SK-N-SH (cell line): Measurements from ENCODE around the gene DDAH2. TPM values are rescaled to one million over a fixed set of nuclear protein-coding genes. Genes with fewer than 3 reads are reported as not detected.

Experiments used
- CTCF ChIA-PET: fragments of 300-600, 350-600 bp; formaldehyde crosslinking; extraction: SDS; loops from one replicate; lab custom pipeline; 2021; lab: Yijun Ruan, JAX
- POLR2A ChIA-PET: fragments of 350-600 bp; sonication (Branson Sonifier 250); formaldehyde crosslinking; extraction: SDS; loops from one replicate; lab custom pipeline; 2020; ENCODE audit warnings: antibody characterized with exemption, inconsistent platforms; lab: Yijun Ruan, JAX
- DNase-seq: peaks from one replicate; pipeline ENCODE4 v3.0.0; 2012
- H2AFZ ChIP-seq: fragments of 200-600 bp; sonication (generic); 2 replicates; pipeline ENCODE4 v1.8.1; 2016; ENCODE audit warnings: antibody characterized with exemption, mild to moderate bottlenecking, low read depth
- H3F3A ChIP-seq: fragments of 200-600 bp; sonication (generic); replicated peaks from 2 replicates; pipeline ENCODE3; 2016; ENCODE audit warnings: antibody characterized with exemption, mild to moderate bottlenecking; ENCODE audit not compliant: insufficient read depth
- H3K27ac ChIP-seq, 2 experiments: fragments of 200-500 bp in 1 of 2; fragments of 200-600 bp in 1 of 2; sonication (Bioruptor generic) in 1 of 2; sonication (generic), shearing (Covaris generic) in 1 of 2; 2 replicates each; pipeline versions ENCODE4 v1.5.1 to v1.6.1; 2014 to 2016; ENCODE audit warnings: low read depth in 2 of 2, inconsistent platforms in 1 of 2, low read length in 1 of 2, mild to moderate bottlenecking in 1 of 2, mixed read lengths in 1 of 2
- H3K27me3 ChIP-seq: fragments of 200-600 bp; sonication (generic), shearing (Covaris generic); 2 replicates; pipeline ENCODE4 v1.6.1; 2016; ENCODE audit warnings: mixed run types; ENCODE audit not compliant: insufficient read depth
- H3K36me3 ChIP-seq, 2 experiments: fragments of 200-500 bp in 1 of 2; fragments of 200-600 bp in 1 of 2; sonication (Bioruptor generic) in 1 of 2; sonication (generic) in 1 of 2; replicated peaks in 1 of 2; 2 replicates each; pipeline versions ENCODE3 to v1.5.1; 2014 to 2016; ENCODE audit warnings: low read length in 1 of 2, mild to moderate bottlenecking in 1 of 2; ENCODE audit not compliant: insufficient read depth in 2 of 2, control insufficient read depth in 1 of 2
- H3K4me1 ChIP-seq, 2 experiments: fragments of 200-500 bp in 1 of 2; fragments of 200-600 bp in 1 of 2; sonication (Bioruptor generic) in 1 of 2; sonication (generic), shearing (Covaris generic) in 1 of 2; 2 replicates each; pipeline versions ENCODE4 v1.5.1 to v1.6.1; 2014 to 2016; ENCODE audit warnings: low read depth in 1 of 2, low read length in 1 of 2, mixed run types in 1 of 2; ENCODE audit not compliant: insufficient read depth in 2 of 2, control insufficient read depth in 1 of 2
- H3K4me2 ChIP-seq: fragments of 200-600 bp; sonication (generic), shearing (Covaris generic); 2 replicates; pipeline ENCODE4 v1.6.1; 2017; ENCODE audit warnings: mixed run types
- H3K4me3 ChIP-seq, 2 experiments: fragments of 200-500 bp in 1 of 2; fragments of 200-600 bp in 1 of 2; sonication (Bioruptor generic) in 1 of 2; sonication (generic), shearing (Covaris generic) in 1 of 2; 2 replicates each; pipeline versions ENCODE4 v1.5.1 to v1.8.1; 2014 to 2016; ENCODE audit warnings: low read depth in 2 of 2, inconsistent platforms in 1 of 2, low read length in 1 of 2, mild to moderate bottlenecking in 1 of 2, mixed read lengths in 1 of 2, moderate library complexity in 1 of 2
- H3K79me2 ChIP-seq: fragments of 200-600 bp; sonication (generic); 2 replicates; pipeline ENCODE4 v1.8.1; 2017; ENCODE audit warnings: mild to moderate bottlenecking; ENCODE audit not compliant: insufficient read depth
- H3K9ac ChIP-seq: fragments of 200-600 bp; sonication (generic); 2 replicates; pipeline ENCODE4 v1.6.1; 2017; ENCODE audit warnings: mixed run types
- H3K9me2 ChIP-seq: fragments of 200-600 bp; sonication (generic); 2 replicates; pipeline ENCODE4 v1.6.1; 2017; ENCODE audit warnings: mixed run types
- H3K9me3 ChIP-seq: fragments of 200-600 bp; sonication (generic); 2 replicates; pipeline ENCODE4 v1.6.1; 2017; ENCODE audit warnings: mixed run types, mild to moderate bottlenecking, moderate library complexity
- H4K20me1 ChIP-seq: fragments of 200-600 bp; sonication (generic); 2 replicates; pipeline ENCODE4 v1.6.1; 2017; ENCODE audit warnings: mild to moderate bottlenecking, mixed run types; ENCODE audit not compliant: insufficient read depth
- ELF1 ChIP-seq: IDR thresholded peaks from 2 replicates; pipeline ENCODE4 v1.4.0; 2012
- EP300 ChIP-seq, 2 experiments: IDR thresholded peaks; 2 replicates each; pipeline versions ENCODE4 v1.4.0 to v1.6.1; 2012; ENCODE audit warnings: borderline replicate concordance in 1 of 2, low read depth in 1 of 2, low read length in 1 of 2
- FOXJ3 ChIP-seq: sonication (generic); formaldehyde crosslinking; IDR thresholded peaks from 2 replicates; pipeline ENCODE4 v1.5.1; 2020; ENCODE audit warnings: mild to moderate bottlenecking, missing genetic modification reagents
- FOXM1 ChIP-seq: IDR thresholded peaks from 2 replicates; pipeline ENCODE4 v1.4.0; 2012; ENCODE audit warnings: low read depth, mild to moderate bottlenecking
- GABPA ChIP-seq: IDR thresholded peaks from 2 replicates; pipeline ENCODE4 v1.4.0; 2012; ENCODE audit warnings: low read depth, mild to moderate bottlenecking
- GATA2 ChIP-seq: sonication (generic); formaldehyde crosslinking; IDR thresholded peaks from 2 replicates; pipeline ENCODE4 v1.5.0; 2020; ENCODE audit warnings: mild to moderate bottlenecking, missing genetic modification reagents
- POLR2AphosphoS5 ChIP-seq: IDR thresholded peaks from 2 replicates; pipeline ENCODE4 v1.6.1; 2012; ENCODE audit warnings: low read depth, low read length
- RAD21 ChIP-seq: IDR thresholded peaks from 2 replicates; pipeline ENCODE4 v1.6.1; 2012; ENCODE audit warnings: mild to moderate bottlenecking, low read length
- RCOR1 ChIP-seq: fragments of 150-350 bp; IDR thresholded peaks from 2 replicates; pipeline ENCODE4 v1.6.1; 2017; ENCODE audit warnings: antibody characterized with exemption, low read length
- RXRA ChIP-seq: IDR thresholded peaks from 2 replicates; pipeline ENCODE4 v1.4.0; 2012; ENCODE audit warnings: low read depth, mild to moderate bottlenecking, borderline replicate concordance
- TAF1 ChIP-seq: IDR thresholded peaks from 2 replicates; pipeline ENCODE4 v1.6.1; 2012; ENCODE audit warnings: low read depth, mild to moderate bottlenecking, low read length, moderate library complexity, borderline replicate concordance
- TCF12 ChIP-seq: IDR thresholded peaks from 2 replicates; pipeline ENCODE4 v1.4.0; 2012
- TEAD4 ChIP-seq: IDR thresholded peaks from 2 replicates; pipeline ENCODE4 v1.4.0; 2012; ENCODE audit warnings: mild to moderate bottlenecking, borderline replicate concordance; ENCODE audit not compliant: insufficient read depth
- YY1 ChIP-seq: IDR thresholded peaks from 2 replicates; pipeline ENCODE4 v1.4.0; 2012; ENCODE audit warnings: low read depth, mild to moderate bottlenecking
- WGBS: methylation state at CpG from one replicate; pipeline ENCODE4 v1.1.6; 2017; ENCODE audit warnings: low lambda C conversion rate; 5-methylcytosine and 5-hydroxymethylcytosine counted together
- polyA plus RNA-seq, 3 experiments: library from polyadenylated mRNA; depleted of rRNA; stranded (reverse); fragments of >200 nt; gene quantifications; 2 replicates each; pipeline ENCODE4 v1.2.3, GENCODE V29; 2012
- TF ChIP-seq, protein P1 (sequence below): fragments of 150-350 bp; IDR thresholded peaks from 2 replicates; pipeline ENCODE4 v1.6.1; 2017; ENCODE audit warnings: antibody characterized with exemption, low read length, low read depth, borderline replicate concordance
- TF ChIP-seq, protein P2 (sequence below): IDR thresholded peaks from 2 replicates; pipeline ENCODE4; 2012
- TF ChIP-seq, protein P3 (sequence below): IDR thresholded peaks from 2 replicates; pipeline ENCODE4 v1.4.0; 2012; ENCODE audit warnings: low read depth, borderline replicate concordance

DDAH2 gene
- polyA plus RNA-seq, 1 of the 3 experiments (the other 2 are of a cell fraction) = 180 TPM

DNA sequence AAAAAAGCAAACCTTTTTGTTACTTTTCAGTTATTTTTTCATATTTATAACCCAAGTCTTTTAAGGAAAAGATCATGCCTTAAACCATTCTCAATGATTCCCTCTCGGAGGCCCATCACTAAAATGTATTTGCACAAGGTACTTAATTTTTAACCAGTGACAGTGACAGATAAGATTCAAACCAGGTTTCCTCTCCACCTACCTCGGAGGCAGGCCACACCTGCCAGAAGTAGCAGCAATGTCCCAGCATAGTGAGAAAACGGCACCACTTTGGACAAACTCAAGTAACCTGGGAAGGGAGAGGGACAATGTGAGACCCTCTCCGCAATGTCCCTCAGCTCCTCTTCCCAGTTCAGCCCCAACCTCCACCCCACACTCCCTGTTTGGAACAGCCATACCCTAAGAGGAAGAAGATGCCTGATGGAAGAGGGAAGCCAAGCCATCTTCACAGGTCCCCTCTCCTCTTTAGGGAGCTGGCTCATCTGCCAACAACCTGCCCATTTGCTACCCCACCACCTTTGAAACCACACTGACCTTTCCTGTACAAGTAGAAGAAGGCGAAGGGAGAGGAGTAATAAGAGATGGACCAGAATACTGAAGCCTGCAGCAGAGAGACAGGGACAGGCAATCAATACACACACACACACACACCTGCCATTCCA, 28.2 kb downstream of the DDAH2 start:
- CTCF ChIA-PET = interaction anchor here (1.8 to 2.1 kb wide), 2 partner anchors 10 to 129 kb away, joined by 6 to 8 read pairs; no protein-coding TSS in a partner anchor

GRCh38 chr6:31697555-31697954, 31.5 kb downstream of the DDAH2 start:
- H3K4me2 ChIP-seq = no peak overlapping the region
- H2AFZ ChIP-seq = no peak overlapping the region
- no peaks in the 10 kb centered on the region for H3F3A ChIP-seq
- no peak for TF ChIP-seq RAD21
- TF ChIP-seq TEAD4 = no peak
- TF ChIP-seq TAF1 = no peak
- TF ChIP-seq, protein P1, sequence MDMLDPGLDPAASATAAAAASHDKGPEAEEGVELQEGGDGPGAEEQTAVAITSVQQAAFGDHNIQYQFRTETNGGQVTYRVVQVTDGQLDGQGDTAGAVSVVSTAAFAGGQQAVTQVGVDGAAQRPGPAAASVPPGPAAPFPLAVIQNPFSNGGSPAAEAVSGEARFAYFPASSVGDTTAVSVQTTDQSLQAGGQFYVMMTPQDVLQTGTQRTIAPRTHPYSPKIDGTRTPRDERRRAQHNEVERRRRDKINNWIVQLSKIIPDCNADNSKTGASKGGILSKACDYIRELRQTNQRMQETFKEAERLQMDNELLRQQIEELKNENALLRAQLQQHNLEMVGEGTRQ = no peak
- TF ChIP-seq YY1 = no peak
- TF ChIP-seq ELF1 = no peak
- TF ChIP-seq FOXM1 = no peak
- TF ChIP-seq TCF12 = no peak
- TF ChIP-seq GATA2 (CRISPR knock-in tag) = no peak
- TF ChIP-seq EP300 (IDR thresholded peaks at IDR 0.05; ENCODE audit: borderline replicate concordance in 1 of 2, low read depth in 1 of 2, low read length in 1 of 2) = no peak
- no peak for TF ChIP-seq FOXJ3 (CRISPR knock-in tag)
- TF ChIP-seq, protein P2, sequence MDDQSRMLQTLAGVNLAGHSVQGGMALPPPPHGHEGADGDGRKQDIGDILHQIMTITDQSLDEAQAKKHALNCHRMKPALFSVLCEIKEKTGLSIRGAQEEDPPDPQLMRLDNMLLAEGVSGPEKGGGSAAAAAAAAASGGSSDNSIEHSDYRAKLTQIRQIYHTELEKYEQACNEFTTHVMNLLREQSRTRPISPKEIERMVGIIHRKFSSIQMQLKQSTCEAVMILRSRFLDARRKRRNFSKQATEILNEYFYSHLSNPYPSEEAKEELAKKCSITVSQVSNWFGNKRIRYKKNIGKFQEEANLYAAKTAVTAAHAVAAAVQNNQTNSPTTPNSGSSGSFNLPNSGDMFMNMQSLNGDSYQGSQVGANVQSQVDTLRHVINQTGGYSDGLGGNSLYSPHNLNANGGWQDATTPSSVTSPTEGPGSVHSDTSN = no peak
- TF ChIP-seq RCOR1 = no peak
- TF ChIP-seq GABPA = no peak
- TF ChIP-seq RXRA = no peak
- TF ChIP-seq, all 33 proteins: peak for 0
- DNase-seq = no peak
- ChIA-PET POLR2A (no interaction called here), CTCF (interaction anchor here (0.7 kb wide), 1 partner anchor 201 kb away, joined by 3 read pairs; no protein-coding TSS in a partner anchor)
- Histone ChIP-seq H3K27ac (no peak overlapping the region), H3K4me3 (no peak overlapping the region), H3K4me1 (peaks cover 0 to 15% of the 10 kb centered on the region in 2 experiments; a peak in 2 of 4 replicates), H3K9me3 (no peaks in the 10 kb centered on the region), H3K79me2 (peaks cover 33% of the 10 kb centered on the region), H4K20me1 (no peaks in the 10 kb centered on the region), H3K27me3 (no peaks in the 10 kb centered on the region), H3K36me3 (peaks cover 13 to 31% of the 10 kb centered on the region in 2 experiments), H3K9ac (no peak overlapping the region), H3K9me2 (no peaks in the 10 kb centered on the region)
- 71% methylated on average over 3 of the region's 3 CpGs for WGBS

More for the DNA sequence above, 28.2 kb downstream of the DDAH2 start:
- Histone ChIP-seq H3F3A (peaks cover 10% of the 10 kb centered on the region), H3K4me3 (0 out of 4 replicates have a peak overlapping the region, but pooled peaks of 1 of the 2 experiments have one; percentile 6), H2AFZ (no peak overlapping the region), H3K79me2 (peaks cover 36% of the 10 kb centered on the region), H3K4me1 (peaks cover 0 to 15% of the 10 kb centered on the region in 2 experiments; a peak in 2 of 4 replicates), H3K9me2 (no peaks in the 10 kb centered on the region), H4K20me1 (no peaks in the 10 kb centered on the region), H3K9me3 (no peaks in the 10 kb centered on the region), H3K27me3 (no peaks in the 10 kb centered on the region)
- POLR2A ChIA-PET = no interaction called here
- no peak for DNase-seq
- WGBS = 84% methylated on average over 5 of the region's 5 CpGs
- TF ChIP-seq FOXJ3 (CRISPR knock-in tag) (no peak), POLR2AphosphoS5 (no peak), YY1 (no peak)
- TF ChIP-seq, protein P3, sequence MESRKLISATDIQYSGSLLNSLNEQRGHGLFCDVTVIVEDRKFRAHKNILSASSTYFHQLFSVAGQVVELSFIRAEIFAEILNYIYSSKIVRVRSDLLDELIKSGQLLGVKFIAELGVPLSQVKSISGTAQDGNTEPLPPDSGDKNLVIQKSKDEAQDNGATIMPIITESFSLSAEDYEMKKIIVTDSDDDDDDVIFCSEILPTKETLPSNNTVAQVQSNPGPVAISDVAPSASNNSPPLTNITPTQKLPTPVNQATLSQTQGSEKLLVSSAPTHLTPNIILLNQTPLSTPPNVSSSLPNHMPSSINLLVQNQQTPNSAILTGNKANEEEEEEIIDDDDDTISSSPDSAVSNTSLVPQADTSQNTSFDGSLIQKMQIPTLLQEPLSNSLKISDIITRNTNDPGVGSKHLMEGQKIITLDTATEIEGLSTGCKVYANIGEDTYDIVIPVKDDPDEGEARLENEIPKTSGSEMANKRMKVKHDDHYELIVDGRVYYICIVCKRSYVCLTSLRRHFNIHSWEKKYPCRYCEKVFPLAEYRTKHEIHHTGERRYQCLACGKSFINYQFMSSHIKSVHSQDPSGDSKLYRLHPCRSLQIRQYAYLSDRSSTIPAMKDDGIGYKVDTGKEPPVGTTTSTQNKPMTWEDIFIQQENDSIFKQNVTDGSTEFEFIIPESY = no peak
- TF ChIP-seq, all 33 proteins: peak for 0
- peak overlapping the region; percentile 97 for H3K4me2 ChIP-seq
- H3K36me3 ChIP-seq = peaks cover 4 to 21% of the 10 kb centered on the region in 2 experiments
- no peak overlapping the region for H3K27ac ChIP-seq
- no peak overlapping the region for H3K9ac ChIP-seq
